ENCODE measurements around the gene KCNB1.

GRCh38 chr20:49497398-49497669 is 14.9 kb upstream of the KCNB1 start:
- TF ChIP-seq CTCF (IDR thresholded peaks at IDR 0.05), result no peak
- no peak for TF ChIP-seq POLR2A (IDR thresholded peaks at IDR 0.05)

Measured in heart left ventricle (tissue), 13 donors.